Measurements from ENCODE around the gene SCP2.

GRCh38 chr1:53015508-53015860, 88.4 kb downstream of the SCP2 start:
- TF ChIP-seq CTCF (IDR thresholded peaks at IDR 0.05) (no peak), ZFX (IDR thresholded peaks at IDR 0.05; ENCODE audit: borderline replicate concordance) (no peak)

All from 22Rv1 (cell line).